GM12891 (cell line): ENCODE results near the gene AFDN.

ENCODE experiments used
- POLR2A ChIP-seq: IDR thresholded peaks from 2 replicates; pipeline ENCODE4 v1.6.1; 2011; ENCODE audit warnings: low read depth, low read length, control low read depth
- POLR2AphosphoS5 ChIP-seq: IDR thresholded peaks from 2 replicates; pipeline ENCODE4 v1.6.1; 2011; ENCODE audit warnings: low read depth, low read length, control low read depth
- POU2F2 ChIP-seq: IDR thresholded peaks from 2 replicates; pipeline ENCODE4 v1.6.1; 2011; ENCODE audit warnings: low read depth, mild to moderate bottlenecking, control low read depth, low read length, moderate library complexity
- TAF1 ChIP-seq: IDR thresholded peaks from 2 replicates; pipeline ENCODE4 v1.6.1; 2011; ENCODE audit warnings: low read depth, low read length, control low read depth

DNA sequence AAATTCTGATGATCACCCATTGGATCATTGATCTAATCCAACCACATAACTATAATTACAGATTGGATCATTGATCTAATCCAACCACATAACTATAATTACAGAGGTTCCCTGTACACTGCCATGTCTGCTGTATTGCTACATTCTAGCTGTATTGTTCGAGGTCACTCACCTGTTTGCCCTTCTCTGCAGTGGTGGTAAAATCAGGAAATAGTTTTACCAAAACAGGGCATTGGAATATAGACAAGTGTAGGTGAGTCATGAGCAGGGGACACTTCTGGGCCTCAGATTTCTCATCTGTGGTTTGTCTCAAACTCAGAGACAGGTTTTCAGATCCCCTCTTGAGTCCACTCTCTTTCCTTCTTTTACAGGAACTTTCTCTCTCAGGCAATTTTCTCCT lies 9.0 kb upstream of the AFDN start:
- TF ChIP-seq POLR2AphosphoS5 (no peak), POLR2A (no peak), TAF1 (no peak), POU2F2 (no peak)
